GM19240 (cell line): Measurements from ENCODE around the gene NR2C2.
A peak's percentile ranks its signal among the peaks of the same experiment; 100 is the strongest.

Experiments used
- DNase-seq: peaks from one replicate; pipeline ENCODE4 v3.0.0; 2011; ENCODE audit warnings: low spot score; ENCODE audit not compliant: insufficient read length

NR2C2 gene

DNA sequence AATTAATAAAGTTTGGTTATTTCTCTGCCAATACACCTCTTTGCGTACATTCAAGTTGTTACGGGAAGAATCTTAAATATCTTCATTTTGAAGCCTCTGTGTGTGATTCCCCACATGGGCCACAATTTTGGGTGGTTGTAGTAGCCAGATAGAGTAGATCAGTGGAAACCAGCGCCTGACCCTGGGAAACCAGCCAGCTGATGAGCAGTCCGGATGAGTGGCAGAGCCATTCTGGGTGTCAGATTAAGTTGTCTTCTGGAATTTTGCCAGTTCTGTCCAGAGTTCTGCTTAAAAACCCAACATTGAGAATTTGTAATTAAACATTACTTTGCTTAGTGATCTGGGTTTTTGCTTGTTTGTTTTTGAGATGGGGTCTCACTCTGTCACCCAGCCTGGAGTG, 68.1 kb downstream of the NR2C2 start:
- no peak for DNase-seq

DNA sequence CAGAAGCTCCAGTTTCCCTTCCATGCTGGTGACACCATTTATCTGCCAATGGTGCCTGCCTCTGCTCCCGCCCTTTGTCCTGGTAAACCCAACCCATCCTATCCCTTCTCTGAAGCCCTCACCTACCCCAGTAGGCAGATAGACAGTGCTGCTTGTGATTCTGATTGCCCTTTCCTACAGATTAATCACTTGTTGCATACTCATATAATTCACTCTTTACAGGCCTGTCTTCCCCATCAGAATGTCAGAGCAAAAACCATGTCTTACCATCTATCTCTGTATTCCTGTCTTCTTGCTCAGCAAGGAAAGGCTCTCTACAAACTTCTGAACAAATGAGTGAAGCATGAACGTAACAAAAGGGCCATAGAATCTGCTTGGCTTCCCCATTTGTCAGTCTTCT, 69.8 kb downstream of the NR2C2 start:
- no peak for DNase-seq

DNA sequence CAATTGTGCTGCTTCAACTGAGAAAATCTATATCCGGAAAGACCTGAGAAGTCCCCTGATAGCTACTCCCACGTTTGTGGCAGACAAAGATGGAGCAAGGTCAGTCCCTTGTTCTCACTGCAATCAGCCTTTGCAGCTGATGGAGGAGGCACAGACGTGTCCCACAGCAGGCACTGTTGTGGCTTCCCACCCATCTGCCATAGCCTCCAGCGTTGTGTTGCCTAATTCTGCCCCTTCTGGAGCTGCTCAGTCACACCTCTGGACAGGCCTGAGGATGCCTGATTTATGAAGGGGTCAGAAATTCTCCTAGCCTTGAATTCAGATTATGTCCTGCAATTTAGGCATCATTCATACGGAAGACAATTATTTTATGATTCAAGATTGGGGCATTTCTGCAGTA, 75.9 kb downstream of the NR2C2 start:
- no peak for DNase-seq

DNA sequence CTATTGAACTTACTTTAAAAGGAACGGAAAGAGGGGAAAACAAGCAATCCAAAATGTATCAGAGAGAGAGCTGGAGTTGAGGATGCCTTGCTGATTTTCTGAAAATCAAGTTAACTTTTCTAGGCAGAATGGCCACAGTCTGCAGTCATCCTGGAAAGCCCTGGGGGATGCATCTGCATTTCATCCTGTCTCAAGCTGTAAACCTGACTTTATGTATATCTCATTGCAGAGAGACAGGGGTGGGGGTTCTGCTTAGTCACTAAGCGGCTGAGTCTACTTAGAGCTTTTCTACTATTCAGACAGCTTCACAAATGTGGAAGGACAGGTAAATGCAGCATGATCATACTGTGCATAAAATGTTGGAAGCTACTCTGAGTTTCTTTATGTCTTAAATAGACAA, 76.3 kb downstream of the NR2C2 start:
- DNase-seq: no peak

DNA sequence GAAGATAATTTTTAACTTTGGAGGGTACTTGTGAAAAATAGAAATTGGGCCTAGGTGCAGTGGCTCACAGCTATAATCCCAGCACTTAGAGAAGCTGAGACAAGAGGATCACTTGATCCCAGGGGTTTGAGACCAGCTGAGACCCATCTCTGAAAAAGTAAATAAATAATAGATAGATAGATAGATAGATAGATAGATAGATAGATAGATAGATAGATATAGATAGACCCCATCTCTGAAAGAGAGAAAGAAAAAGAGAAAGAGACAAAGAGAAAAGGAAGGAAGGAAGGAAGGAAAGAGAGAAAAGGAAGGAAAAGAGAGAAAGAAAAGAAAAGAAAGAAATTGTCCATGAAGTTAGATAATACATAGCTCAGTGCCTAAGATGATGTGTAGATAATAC, 82.2 kb downstream of the NR2C2 start:
- DNase-seq: no peak

DNA sequence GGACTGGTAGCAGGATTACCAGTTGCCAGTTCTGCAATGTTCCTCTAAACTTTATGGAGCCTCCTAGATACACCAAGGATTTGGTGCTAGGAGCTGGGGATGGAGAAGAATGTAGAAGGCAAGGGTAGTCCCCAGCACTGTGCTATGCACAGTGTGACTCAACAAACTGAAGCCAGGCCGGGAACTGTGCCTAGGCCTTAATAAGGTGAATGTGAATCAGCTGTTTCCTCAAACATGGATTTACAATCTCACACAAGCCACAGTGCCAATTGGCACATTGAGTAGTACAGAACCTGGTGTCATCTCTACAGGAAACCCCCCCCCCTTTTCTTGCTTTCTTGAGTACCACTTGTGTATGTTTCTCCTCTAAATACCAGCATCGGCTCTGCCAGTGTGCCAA, 85.3 kb downstream of the NR2C2 start:
- no peak for DNase-seq

DNA sequence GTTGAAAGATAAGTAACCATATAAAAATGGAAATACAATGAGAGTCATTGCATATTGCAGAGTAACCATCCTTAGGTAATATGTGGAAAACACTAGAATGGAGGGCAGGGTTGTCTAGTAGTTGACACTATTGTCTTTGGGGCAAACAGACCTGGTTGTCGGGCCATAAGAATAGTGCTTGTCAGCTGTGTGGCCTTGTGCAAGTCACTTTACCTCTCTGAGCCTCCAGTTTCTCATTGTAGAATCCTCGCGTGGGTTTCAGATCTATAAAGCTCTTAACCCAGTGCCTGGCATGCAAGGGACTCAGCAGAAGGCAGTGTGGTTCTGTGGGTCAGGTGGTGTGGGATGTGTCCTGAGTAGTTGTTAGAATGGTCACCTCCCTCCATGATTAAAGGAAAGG, 85.7 kb downstream of the NR2C2 start:
- DNase-seq: no peak

DNA sequence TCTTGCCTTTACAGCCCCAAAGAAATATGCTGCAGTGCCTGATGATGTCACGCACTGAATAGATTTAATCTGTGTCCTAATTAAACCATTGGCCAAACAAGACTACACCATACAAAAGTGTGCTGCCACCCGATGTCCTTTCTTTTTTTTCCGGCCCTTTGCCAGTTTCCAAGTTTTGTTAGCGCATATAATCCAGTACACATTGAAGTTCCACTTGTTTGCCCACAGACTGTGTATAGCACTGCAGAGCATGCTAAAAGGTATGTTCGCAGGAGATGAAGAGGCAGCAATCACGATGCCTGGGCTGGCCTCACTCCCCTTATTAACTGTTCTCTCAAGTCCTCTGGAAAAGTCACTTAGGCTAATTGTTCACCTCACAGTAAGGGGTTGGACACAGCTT, 90.9 kb downstream of the NR2C2 start:
- no peak for DNase-seq

DNA sequence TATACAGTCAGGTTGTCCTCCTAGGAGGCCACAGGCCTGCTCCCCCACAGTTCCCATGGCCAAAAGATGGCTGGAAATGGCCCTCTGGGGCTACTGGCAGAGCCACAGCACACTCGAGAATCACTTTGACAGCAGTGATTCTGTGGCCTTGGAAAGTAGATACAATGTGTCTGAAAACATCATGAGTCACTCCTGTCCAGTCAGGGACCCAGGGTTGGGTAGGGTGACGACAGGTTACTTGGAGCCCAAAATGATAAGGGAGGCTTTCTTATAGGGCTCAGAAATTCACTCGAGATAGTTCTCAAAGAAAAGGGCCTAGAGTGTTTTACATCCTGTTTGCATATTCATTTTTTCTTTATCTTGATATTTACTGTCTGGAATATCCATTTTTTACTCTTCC, 93.5 kb downstream of the NR2C2 start:
- DNase-seq: no peak

DNA sequence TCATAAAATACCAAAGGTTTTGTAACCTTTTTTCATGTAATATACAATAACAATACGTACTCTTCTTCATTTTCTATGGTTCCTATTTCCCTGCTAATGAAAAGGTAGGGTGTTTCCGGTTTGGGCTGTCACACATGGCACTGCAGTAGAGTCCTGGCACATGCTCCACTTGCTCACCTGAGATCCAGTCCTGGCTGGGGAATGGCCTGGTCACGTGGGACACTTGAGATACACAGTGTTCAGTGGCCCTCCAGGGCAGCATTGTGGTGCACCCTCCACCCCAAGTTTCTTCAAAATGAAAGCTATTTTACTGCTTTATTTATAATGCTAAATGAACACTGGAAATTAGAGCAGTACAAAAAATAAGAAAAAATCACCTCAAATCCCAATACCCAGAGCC, 94.6 kb downstream of the NR2C2 start:
- no peak for DNase-seq

DNA sequence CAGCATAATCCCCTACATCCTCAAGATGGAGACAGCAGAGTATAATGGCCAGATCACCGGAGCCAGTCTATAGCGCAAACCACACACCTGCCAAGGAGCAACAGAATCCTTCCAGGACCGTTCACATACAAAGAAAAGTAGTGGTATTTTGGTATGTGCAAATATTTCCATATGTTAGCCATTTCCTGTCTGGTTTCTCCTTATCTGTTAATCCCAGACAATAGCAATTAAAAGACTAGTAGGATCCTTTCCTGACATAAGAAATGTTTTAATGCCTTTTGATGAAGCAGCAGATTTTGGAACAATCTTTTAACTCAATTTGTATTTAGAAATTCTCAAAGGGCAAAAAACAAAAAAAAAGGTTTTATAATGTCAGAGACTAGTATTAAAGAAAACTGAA, 95.6 kb downstream of the NR2C2 start:
- no peak for DNase-seq

DNA sequence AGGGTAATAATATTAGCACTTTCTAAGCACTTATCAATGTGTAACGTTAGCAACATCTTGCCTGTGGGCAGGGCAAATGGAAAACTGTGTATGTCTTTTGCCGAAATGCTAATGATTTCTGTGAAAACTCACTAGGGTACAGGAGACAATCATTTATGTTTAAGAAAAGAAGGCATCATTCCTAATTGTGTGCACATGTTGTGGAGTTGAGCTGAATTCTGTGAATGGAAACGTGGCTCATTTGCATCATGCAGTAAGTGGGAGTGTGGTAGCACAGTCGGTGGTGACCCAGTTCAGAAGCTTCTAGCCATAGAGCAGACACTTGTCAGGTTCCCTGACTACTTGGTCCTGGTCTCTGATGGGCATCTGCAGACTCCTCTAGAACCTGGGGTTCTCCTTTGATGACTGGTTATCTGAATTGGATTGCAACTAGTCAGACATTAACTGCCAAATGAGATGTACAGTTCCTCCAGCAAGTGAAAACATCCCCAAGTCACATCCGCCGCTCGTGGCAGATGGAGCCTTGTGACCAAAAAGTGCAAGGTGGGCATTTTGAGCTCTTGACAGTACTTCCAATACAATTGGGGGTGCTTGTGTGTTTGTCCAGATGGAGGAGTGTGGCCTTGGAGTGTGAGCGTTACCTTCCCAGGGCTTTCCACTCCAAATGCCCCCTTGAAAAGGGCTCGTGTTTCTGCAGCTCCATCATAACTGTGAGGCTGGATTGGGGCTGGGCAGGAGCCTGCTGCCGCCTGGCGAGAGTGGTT, 96.2 kb downstream of the NR2C2 start:
- DNase-seq: no peak

DNA sequence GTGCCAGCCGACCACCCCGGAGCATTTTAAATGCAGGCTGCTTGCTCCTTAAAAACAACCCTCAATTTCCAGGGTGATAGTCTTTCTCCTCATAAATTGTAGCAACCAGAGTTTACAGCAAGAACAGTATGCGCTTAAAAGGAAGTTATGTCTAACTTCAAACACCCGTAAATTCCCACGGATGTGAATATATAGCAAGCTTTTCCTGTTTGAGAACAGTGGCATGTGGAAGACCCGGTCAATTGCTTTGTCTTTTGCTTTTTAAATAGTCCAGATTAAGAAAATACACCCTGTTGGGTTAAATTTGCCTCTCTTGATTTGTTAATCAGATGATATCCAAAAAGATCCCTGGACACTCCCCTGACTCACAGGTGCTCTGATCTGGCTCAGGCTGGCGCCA, 96.9 kb downstream of the NR2C2 start:
- DNase-seq: no peak

DNA sequence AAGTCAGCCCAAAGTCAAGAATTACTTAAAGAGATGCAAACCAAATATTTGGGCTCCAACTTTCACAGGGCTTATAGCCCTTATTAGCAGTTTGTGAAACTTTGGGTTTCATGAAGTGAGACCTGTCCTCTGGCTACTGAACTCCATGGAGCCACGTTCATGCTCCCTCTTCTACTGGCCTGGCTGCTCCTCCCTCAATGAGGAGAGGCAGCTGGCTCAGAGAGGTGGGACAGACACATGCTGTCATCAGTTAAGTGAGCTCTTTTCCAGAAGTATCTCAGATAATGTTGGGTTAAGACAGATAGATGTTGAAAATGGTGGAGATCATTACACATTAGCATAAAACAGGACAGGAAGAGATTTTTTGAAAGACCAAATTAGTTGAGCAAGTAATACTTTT, 98.3 kb downstream of the NR2C2 start:
- no peak for DNase-seq

DNA sequence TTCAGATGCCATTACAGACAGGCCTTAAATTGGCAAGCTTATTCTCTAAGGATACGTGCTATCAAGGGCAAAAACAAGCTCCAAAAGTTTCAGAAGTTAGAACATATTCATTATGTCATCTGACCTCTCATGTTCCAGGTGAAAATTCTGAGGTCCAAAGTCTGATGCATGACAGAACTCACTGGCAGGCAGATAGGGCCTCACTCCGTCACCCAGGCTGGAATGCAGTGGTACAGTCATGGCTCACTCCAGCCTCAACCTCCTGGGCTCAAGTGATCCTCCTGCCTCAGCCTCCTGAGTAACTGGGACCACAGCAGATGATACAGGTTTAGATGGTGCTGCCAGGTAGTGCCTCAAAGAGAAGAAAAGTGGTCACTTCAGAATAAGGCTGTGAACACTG, 102.2 kb downstream of the NR2C2 start:
- no peak for DNase-seq

DNA sequence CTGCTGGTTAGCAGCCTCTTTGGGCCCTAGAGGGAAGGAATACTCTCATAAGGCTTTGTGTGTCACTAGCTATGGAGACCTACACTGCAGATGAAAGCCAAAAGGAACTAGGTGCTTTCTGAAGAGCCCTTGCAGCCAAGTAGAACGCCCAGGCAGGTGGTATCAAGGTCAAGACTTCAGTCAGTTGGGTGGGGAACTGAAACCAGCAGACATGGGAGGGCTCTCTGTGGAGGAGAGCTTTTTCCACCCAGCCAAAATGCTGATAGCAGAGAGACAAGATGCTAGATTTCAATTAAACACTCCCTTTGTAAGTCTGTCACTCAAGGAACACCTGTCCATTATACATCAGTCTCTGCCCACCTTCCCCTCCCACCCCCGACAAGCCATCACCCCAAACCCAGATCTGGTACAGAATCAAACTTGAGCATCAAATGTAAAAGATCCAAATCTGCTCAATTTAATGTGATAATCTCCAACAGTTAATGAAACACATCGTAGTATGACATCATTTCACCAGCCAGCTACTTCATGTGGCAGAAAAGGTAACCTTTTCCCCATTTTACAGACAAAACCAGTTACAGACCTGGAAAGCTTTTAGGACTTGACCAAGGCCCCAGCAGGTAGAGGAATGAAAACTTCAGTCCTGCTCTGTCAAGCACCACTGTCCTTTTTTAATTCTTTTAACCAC, 103.2 kb downstream of the NR2C2 start:
- DNase-seq: peak; percentile 57

DNA sequence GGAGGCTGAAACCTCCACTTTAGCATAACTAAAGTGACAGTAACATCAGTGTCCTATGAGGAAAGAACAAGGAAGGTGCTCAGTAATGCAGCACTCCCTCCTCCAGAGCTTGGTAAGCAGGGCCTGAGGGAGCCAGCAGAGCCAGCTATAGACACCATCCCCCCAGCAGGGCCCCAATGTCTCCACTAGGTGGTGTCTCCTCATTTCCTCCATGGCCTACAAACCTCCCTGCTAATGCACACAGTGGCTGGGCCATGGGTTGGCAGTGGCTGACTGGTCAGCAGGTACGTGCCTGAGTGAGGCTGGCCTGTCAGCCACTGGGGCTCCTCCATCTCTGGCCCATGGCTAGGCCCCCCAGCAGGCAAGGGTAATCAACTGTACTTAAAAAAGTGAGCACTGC, 104.1 kb downstream of the NR2C2 start:
- DNase-seq: peak; percentile 51

DNA sequence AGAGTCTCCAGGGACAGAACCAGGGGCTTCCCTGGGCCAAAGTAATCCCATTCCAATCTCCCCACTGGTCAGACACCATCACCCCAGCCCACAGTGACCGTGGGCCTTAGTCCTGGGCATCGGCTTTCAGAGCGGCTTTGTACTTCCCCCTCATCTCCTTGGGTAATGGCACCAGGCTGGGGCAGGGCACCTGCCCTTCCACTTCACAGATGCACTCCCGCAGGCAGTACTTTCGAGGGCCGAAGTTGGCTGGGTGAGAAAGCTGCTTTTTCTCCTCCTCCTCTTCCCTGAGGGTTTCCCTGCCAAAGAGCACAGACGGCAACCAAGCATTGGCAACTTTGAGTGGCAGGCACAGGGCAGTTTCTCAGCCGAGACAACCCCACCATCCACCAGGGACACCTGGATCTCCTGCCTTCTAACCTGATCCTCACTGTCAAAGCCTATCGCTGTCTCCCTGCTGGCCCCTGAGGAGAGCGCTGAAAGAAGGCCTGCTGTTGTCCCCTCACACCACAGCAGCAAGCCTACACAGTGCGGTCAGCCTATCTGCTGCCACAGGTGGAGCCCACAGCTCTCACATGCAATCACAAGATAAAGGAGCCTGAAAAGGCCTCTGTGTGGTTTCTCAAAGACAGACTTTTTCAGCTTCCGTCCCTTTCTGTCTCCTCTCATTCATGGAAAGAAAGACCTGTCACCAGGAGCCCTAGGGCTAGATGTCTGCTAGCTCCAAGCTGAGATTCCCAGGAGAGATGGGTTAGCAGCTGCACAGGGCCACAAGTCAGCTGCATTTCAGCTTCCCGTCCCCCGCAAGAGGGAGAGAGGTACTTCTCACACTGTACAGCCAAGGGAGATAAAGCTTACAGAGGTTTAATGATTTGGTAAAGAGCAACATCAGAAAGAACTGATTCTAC, 105.2 kb downstream of the NR2C2 start:
- DNase-seq: no peak

DNA sequence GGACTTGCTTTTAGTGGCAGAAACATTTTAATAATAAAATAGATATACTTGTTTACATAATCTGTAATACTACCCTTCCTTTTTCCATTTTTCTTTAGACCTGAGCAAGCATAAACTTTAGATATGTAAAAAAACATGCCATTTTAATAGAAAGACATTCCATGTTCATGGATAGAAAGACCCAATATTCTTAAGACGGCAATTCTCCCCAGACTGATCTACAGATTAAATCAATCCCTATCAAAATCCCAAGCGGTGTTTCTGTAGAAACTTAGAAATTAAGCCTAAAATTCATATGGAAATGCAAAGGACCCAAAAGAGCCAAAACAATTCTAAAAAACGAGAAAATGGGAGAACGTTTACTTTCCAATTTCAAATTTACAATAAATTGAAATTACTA, 106.2 kb downstream of the NR2C2 start:
- DNase-seq: no peak

DNA sequence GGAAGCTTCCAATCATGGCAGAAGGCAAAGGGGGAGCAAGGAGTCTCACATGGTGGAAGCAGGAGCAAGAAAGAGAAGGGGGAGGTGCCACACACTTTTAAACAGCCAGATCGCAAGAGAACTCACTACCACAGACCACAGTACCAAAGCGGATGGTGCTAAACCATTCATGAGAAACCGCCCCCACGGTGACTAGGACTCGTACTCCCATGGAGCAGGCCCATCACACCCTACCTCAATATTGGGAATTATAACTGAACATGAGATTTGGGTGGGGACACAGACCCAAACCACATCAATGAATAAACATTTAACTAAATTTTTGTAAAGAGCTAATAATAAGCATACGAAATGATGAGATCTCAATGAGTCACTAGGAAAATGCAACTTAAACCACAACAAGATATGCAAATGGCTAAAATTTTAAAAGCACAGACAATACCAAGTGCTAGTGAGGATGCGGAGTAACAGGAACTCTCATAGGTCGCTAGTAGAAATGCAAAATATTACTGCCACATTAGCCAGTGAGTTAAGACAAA, 107.7 kb downstream of the NR2C2 start:
- DNase-seq: peak; percentile 43

DNA sequence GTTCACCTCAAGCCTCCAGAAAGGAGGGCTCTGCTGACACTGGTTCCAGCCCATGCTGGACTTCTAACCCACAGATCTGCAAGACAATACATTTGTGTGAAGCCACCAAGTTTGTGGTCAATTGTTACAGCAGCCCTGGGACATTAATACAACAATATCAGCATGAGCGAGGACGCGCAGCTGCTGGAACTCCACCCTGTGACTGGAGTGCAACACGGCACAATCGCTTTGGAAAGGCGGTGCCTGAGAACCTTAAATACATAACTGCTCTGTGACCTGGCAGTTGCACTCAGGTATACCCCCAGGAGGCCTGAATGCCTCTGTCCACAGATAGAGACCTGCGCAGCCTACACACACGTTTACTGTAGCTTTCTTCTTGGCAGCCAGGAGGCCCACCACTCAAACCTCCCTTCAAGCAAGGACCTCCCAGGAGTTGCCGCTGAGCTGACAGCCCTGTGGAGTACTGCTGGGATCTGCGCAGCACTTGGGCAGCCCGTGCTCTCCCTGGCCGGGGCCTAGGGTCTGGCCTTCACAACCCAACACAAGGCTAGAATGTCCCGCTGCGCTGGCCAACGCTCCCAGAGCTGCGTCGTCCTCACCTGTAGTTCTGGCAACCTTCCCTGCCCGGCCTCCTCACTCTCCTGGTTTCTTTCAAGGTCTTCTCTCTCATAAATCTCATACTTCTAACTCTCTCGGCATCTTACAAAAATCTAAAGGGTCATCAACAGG, 109.5 kb downstream of the NR2C2 start:
- DNase-seq: no peak
